Brain pericyte (primary cell): ENCODE measurements around the gene RNF208.

Experiments used
- DNase-seq: peaks from one replicate; pipeline ENCODE4 v3.0.0-alpha.2; 2012; ENCODE audit warnings: low read depth, low spot score

The RNF208 gene

DNA sequence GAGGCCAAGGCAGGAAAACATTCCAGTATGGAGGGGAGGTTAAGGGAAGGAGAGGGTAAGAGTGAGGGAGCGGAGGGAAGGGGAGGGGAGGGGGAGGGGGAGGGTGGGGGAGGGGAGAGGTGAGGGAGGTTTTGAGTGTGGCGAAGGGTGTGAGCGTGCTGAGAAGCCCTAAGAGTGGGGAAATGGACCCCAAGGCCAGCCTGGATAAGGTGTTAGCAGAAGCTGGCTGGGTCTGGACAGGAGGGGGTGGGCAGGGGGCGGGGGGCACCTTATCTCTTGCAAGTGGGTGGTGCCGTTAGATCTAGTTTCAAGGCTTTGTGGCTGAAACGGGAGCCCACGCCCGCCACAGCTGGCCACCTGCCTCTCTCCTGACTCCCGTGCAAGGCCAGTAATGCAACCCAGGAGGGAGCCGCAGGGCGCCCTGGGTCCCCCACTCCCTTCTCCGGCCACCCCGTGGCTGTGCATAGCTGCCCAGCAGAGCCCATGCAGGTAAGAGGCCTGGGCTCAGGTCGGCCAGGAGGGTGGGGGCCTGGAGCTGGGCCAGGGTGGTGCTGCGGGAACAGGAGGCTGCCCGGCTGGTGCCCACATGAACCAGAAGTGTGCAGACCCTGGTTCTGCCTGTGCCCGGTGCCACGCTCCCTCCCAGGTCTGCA, 5.9 kb upstream of the RNF208 start:
- DNase-seq: no peak

DNA sequence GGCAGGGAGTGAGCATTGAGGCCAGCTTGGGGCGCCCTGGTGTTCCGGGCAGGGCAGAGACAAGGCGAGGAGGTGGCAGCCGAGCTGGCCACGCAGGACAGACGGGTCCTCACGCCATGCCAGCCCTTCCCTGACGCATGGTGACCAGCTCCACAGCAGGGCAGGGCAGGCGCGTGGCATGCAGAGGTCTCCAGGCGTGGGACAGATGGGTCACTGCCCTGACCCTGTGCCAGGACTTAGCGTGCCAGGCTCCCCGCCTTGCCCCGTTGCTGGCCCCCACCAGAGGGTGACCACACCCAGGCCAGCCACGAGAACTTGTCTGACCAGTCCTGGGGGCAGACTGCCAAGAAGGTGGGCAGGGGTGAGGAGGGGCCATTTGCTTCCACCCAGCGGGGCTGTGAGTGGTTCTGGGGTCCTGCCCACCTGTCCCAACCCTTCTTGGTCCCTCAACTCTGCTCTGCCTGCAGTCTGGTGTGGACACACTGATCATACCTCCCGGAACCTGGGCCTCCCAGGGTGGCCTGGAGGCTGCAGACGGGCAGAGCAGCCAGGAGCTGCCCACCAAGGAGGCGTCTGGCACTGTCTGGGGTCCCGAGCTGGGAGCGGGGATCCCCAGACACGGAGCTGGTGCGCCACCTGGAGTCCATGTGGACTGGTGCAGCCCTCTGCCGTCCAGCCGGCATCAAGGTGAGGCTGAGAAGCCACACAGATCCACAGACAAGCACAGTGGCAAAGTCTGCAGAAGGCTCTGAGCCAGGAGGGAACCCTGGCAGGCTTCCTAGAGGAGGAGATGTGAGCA, 5.2 kb upstream of the RNF208 start, which contains the start of gene RNF224:
Gene RNF224, plus strand, starts transcription at position 449 of the 799 bp plus-strand sequence. CDS start 834 bp downstream, outside the sequence.
- no peak for DNase-seq

DNA sequence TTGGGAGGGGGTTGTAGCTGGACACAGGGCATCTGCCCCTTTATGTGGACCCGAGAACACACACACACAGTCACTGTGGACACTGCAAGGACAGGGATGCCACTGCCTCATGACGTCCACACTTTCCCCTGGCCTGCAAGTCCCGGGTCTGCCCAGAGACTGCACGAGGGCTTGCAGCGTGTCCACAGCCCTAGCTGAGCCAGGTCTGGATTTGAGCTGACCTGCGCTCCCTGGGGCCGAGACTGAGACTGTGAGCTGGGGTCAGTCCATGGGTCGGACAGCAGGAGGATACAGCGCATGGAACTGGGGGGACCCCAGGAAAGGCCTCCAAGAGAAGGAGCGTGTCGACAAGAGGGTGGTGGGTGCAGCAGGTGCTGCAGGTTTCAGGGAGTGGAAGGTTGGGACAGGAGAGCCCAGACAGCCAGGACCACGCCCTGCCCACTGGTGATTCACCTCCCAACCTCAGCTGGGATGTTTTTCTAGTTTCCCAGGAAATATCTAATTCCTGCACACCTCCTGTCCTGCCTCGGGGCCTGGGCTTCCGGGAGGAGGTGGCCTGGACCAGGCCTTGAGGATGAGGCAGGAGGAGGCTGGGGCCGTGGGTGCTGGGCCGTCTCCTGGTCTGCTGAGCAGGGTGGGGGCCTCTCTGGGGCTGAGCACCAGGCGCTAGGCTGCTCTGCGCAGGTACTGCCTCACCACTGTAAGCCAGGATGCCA, 4.5 kb upstream of the RNF208 start:
- DNase-seq: no peak

- DNase-seq: no peak
Observed at GRCh38 chr9:137225699-137226331, 3.8 kb upstream of the RNF208 start.

GRCh38 chr9:137224830-137225694, 3.0 kb upstream of the RNF208 start, which contains the start of gene CYSRT1:
TSS of gene CYSRT1 (plus strand) at chr9:137225174. CDS start at chr9:137225622, 448 bp downstream.
- DNase-seq: no peak

DNA sequence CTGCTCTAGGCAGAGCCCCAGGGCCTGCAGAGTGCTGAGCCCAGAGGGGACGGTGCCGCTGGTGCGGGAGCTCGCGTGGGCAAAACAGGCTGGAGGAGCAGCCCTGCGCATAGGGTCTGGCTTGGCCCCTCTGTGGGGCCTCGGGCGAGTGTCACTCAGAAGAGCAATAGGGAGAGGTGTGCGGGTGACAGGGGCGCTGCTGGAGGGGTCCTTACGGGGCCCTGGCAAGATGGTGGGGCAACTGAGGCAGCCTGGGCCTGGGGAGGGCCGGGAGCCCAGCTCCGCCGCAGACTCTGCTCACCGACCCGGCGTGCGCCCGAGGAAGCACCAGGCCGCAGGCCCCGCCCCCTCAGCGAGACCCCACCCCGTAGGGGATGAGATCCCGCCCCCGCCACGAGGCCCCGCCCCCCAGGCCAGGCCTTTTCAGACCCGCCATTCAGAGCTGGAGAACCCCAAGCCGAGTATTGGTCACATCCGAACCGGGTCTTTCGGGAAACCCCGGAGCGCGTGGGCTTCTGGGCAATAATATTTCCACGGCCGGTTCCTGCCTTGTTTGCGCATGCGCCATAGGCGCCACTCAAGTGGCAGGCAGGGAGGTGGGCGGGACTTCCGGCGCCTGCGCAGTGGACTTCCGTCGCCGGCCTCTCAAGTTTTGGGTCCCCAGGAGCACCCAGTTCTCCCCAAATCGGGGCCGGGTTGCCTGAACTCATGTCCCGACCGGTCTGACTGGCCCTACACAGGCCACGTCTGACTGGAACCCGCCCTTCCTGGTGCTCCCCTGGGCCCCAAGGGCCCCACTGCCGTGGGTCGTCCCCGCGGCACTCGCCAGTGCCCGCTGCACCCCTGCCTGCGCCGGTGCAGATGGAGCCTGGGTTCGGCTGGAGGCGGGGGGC, 1.3 kb upstream of the RNF208 start:
- peak; percentile 91 for DNase-seq

DNA sequence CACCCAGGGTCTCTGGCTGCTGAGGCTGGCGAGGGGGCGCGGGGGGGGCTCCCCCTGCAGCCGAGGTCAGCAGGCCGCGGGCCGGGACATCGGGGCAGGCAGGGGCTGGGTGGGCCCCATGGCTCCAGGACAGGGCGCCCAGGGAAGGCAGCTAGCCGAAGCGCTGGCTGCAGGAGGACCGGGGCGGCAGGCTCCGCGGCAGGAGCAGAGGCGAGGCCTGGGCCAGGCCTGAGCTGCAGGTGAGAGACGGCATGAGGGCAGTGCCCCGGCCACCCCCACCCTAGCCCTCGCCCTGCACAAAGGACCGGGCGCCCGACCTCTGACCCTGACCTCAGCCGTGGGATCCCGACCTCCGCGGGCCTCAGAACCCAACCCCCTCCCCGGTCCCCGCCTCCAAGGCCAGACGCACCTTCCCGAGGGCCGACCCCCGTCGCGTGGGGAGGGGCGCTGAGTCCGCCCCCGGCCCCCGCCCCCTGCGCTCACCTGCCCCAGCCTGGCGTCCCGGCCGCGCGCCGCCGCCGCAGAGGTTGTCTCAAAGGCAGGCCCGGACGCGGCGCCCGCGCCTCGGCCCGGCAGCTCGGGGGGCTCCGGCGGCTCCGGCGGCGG, 431 bp downstream of the RNF208 start:
- DNase-seq: no peak

- no peak for DNase-seq
Observed at GRCh38 chr9:137221095-137221505, 940 bp downstream of the RNF208 start.

GRCh38 chr9:137220317-137221094, 1.5 kb downstream of the RNF208 start:
- no peak for DNase-seq

DNA sequence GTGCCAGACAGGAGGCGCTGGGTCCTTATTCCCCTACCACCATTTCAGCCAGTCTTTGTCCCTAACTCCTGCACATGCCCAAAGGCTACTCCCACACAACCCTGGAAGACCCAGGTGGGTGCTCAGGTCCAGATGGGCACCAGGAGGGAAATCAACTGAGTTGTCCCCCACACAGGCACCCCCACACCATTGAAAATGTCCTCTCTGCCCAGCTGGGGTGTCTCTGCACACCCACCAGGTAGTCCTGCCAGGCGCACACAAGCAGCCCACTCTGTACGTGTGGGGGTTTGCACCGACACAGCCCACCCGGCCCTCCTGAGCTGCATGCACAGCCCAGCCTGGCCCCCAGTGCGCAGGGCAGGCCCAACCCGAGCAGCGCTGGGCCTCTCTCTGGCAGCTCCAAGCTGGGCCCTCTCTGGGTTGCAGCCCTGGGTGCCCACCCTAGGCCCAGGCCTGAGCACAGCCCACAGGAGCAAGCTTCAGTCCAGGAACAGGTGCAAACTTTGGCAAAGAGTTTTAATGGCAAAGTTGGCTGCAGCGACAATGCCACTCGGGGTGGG, 2.2 kb downstream of the RNF208 start:
- DNase-seq: no peak

GRCh38 chr9:137218754-137219271, 3.2 kb downstream of the RNF208 start:
- no peak for DNase-seq

DNA sequence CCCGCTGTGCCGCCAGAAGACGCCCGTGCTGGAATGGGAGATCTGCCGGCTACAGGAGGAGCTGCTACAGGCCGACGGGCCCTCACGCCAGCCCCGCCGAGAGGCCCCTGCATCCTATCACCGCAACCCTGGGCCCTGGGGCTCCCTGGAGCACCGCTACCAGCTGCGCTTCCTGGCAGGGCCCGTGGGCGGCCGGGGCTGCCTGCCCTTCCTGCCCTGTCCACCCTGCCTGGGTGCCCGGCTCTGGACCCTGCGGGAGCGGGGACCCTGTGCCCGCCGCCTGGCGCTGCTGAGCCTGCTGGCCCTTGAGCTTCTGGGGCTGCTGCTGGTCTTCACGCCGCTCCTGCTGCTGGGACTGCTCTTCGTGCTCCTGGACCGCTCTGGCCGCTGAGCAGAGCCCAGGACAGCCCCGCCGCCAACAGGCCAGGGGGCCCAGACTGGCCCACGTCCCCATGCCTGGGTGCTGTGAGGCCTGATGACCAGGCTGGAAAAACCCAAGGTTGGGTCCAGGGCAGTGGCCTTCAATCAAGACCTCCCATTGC, 3.8 kb downstream of the RNF208 start:
- DNase-seq: no peak

- no peak for DNase-seq
Observed at GRCh38 chr9:137217276-137218211, 4.5 kb downstream of the RNF208 start.

- no peak for DNase-seq
Observed at GRCh38 chr9:137216188-137216965, 5.7 kb downstream of the RNF208 start.

- DNase-seq: no peak
Observed at GRCh38 chr9:137215196-137215986, 6.6 kb downstream of the RNF208 start.
